HepG2 (cell line): ENCODE results near the gene FAM24A. TPM values are rescaled to one million over a fixed set of nuclear protein-coding genes. Genes with fewer than 3 reads are reported as not detected.

Source experiments
- FIP1L1 ChIP-seq: fragments of 200-400 bp; formaldehyde crosslinking; IDR thresholded peaks from 2 replicates; pipeline ENCODE4 v1.6.1; 2018; ENCODE audit warnings: low read depth, mild to moderate bottlenecking, low read length, moderate library complexity, borderline replicate concordance; ENCODE audit not compliant: insufficient read depth
- GABPA ChIP-seq, 2 experiments: IDR thresholded peaks; 2 replicates each; pipeline ENCODE4 v1.6.1; 2011 to 2016; ENCODE audit warnings: low read depth in 2 of 2, low read length in 1 of 2, missing biosample characterization in 1 of 2, missing genetic modification characterization in 1 of 2
- GTF2F1 ChIP-seq: fragments of 150-350 bp; IDR thresholded peaks from 2 replicates; pipeline ENCODE4 v1.6.1; 2014; ENCODE audit warnings: low read length
- KLF6 ChIP-seq: IDR thresholded peaks from 2 replicates; pipeline ENCODE4 v1.8.0; 2016; ENCODE audit warnings: missing biosample characterization, missing genetic modification reagents
- MYPOP ChIP-seq: sonication (generic); formaldehyde crosslinking; IDR thresholded peaks from 2 replicates; pipeline ENCODE4 v1.8.1; 2023; ENCODE audit warnings: mild to moderate bottlenecking, moderate library complexity, missing genetic modification reagents
- NFAT5 ChIP-seq: sonication (generic); formaldehyde crosslinking; IDR thresholded peaks from 2 replicates; pipeline ENCODE4 v1.4.0; 2020; ENCODE audit warnings: missing genetic modification reagents
- NFKB2 ChIP-seq: sonication (generic); formaldehyde crosslinking; IDR thresholded peaks from 2 replicates; pipeline ENCODE4 v1.4.0; 2020; ENCODE audit warnings: missing genetic modification reagents, borderline replicate concordance
- RFXANK ChIP-seq: IDR thresholded peaks from 2 replicates; pipeline ENCODE4 v1.6.1; 2016
- SOX6 ChIP-seq, 2 experiments: fragments of 450-650 bp in 1 of 2; sonication (generic) in 1 of 2; formaldehyde crosslinking in 1 of 2; IDR thresholded peaks; 2 replicates each; pipeline versions ENCODE4 v1.4.0 to v1.6.1; 2017 to 2020; ENCODE audit warnings: antibody characterized with exemption in 1 of 2, mild to moderate bottlenecking in 1 of 2, missing genetic modification reagents in 1 of 2
- TBP ChIP-seq: sonication (generic); formaldehyde crosslinking; IDR thresholded peaks from 2 replicates; pipeline ENCODE4 v1.5.0; 2020; ENCODE audit warnings: missing genetic modification reagents
- XBP1 ChIP-seq: sonication (generic); formaldehyde crosslinking; IDR thresholded peaks from 2 replicates; pipeline ENCODE4 v1.5.0; 2020; ENCODE audit warnings: missing genetic modification reagents
- ZFP36L2 ChIP-seq: sonication (generic); formaldehyde crosslinking; IDR thresholded peaks from 2 replicates; pipeline ENCODE4 v1.4.0; 2020; ENCODE audit warnings: missing genetic modification reagents
- ZNF549 ChIP-seq: sonication (generic); formaldehyde crosslinking; IDR thresholded peaks from 2 replicates; pipeline ENCODE4 v1.5.0; 2020; ENCODE audit warnings: missing genetic modification reagents
- ZNF710 ChIP-seq: sonication (generic); formaldehyde crosslinking; IDR thresholded peaks from 2 replicates; pipeline ENCODE4 v1.5.0; 2020; ENCODE audit warnings: mild to moderate bottlenecking, missing genetic modification reagents, borderline replicate concordance
- ZNF737 ChIP-seq: sonication (generic); formaldehyde crosslinking; IDR thresholded peaks from 2 replicates; pipeline ENCODE4 v1.5.0; 2020; ENCODE audit warnings: missing genetic modification reagents, mild to moderate bottlenecking, borderline replicate concordance
- ZNF746 ChIP-seq: sonication (generic); formaldehyde crosslinking; IDR thresholded peaks from 2 replicates; pipeline ENCODE4 v1.8.0; 2022; ENCODE audit warnings: mild to moderate bottlenecking, missing genetic modification reagents
- ZNF761 ChIP-seq: sonication (generic); formaldehyde crosslinking; conservative IDR thresholded peaks from 2 replicates; pipeline ENCODE4 v1.4.0; 2020; ENCODE audit warnings: mild to moderate bottlenecking, missing genetic modification reagents
- polyA plus RNA-seq, 8 experiments: library from polyadenylated mRNA; depleted of rRNA in 3 of 8; stranded (reverse) in 7 of 8; unstranded in 1 of 8; fragments of >200 nt; fragmentation: Illumina TruSeq in 4 of 8; extraction: Trizol in 4 of 8; gene quantifications; 2 replicates each; pipeline versions ENCODE4 v1.2.1 to v1.2.3, GENCODE V29; 2011 to 2016; ENCODE audit warnings: low read depth in 4 of 8, missing spikeins in 1 of 8, mixed read lengths in 1 of 8; ENCODE audit not compliant: insufficient read depth in 1 of 8
- total RNA-seq, 5 experiments: library from RNA; depleted of rRNA; stranded (reverse); fragments of >200 nt; fragmentation: Illumina TruSeq; extraction: Trizol; gene quantifications; 2 replicates each; pipeline ENCODE4 v1.2.3, GENCODE V29; 2016; ENCODE audit warnings: low read depth in 1 of 5

FAM24A gene
- total and polyA plus RNA-seq, 2 of the 13 experiments (the other 11 are each of a cell fraction or from before 2014, with no cell fraction given): not detected

- TF ChIP-seq NFAT5: peak; percentile 96; the same call in 1 of the 2 replicates
- TF ChIP-seq KLF6 (CRISPR knock-in tag): peak; percentile 87; the same call in 1 of the 2 replicates
- TF ChIP-seq NFKB2: peak; percentile 99
- 0 out of 2 replicates have a peak, but pooled peaks have one; percentile 4 for TF ChIP-seq GTF2F1
- TF ChIP-seq ZNF746 (CRISPR knock-in tag): no peak; the same call in 1 of the 2 replicates
- TF ChIP-seq TBP (CRISPR knock-in tag): no peak
- TF ChIP-seq ZFP36L2 (CRISPR knock-in tag): peak; percentile 52; the same call in 1 of the 2 replicates
- TF ChIP-seq ZNF710 (CRISPR knock-in tag): peak; percentile 91
- peak; percentile 88 for TF ChIP-seq MYPOP
- TF ChIP-seq XBP1 (CRISPR knock-in tag): no peak
- TF ChIP-seq ZNF761 (CRISPR knock-in tag): peak; percentile 95
- TF ChIP-seq FIP1L1: peak; percentile 72; the same call in 1 of the 2 replicates
- 0 out of 2 replicates have a peak, but pooled peaks have one; percentile 38 for TF ChIP-seq RFXANK (CRISPR knock-in tag)
- no peak for TF ChIP-seq SOX6 (IDR thresholded peaks at IDR 0.05)
- TF ChIP-seq SOX6 (CRISPR knock-in tag; IDR thresholded peaks at IDR 0.05): peak; percentile 78
- TF ChIP-seq GABPA (IDR thresholded peaks at IDR 0.05; ENCODE audit: low read depth, low read length): peak; percentile 97
- peak; percentile 99 for TF ChIP-seq GABPA (CRISPR knock-in tag; IDR thresholded peaks at IDR 0.05; ENCODE audit: low read depth)
- TF ChIP-seq ZNF549: peak; percentile 71; the same call in 1 of the 2 replicates
- no peak; the same call in 1 of the 2 replicates for TF ChIP-seq ZNF737
Measured at GRCh38 chr10:122953902-122954730, 43.7 kb downstream of the FAM24A start, which contains the start of gene C10orf88 (continued).
